H54 (cell line): ENCODE data around the gene SERPINE1.

Source experiments
- DNase-seq: peaks from one replicate; pipeline ENCODE4 v3.0.0; 2011; ENCODE audit warnings: low spot score, mixed read lengths; ENCODE audit not compliant: insufficient read length
- FAIRE-seq: peaks from 3 replicates; lab custom pipeline; 2011; peaks lifted over from hg19 to GRCh38; lab: Jason Lieb, UNC
- POLR2A ChIP-seq: IDR thresholded peaks from 2 replicates; pipeline ENCODE4 v1.6.1; 2011; ENCODE audit warnings: low read depth, mild to moderate bottlenecking, low read length

The SERPINE1 gene

DNA sequence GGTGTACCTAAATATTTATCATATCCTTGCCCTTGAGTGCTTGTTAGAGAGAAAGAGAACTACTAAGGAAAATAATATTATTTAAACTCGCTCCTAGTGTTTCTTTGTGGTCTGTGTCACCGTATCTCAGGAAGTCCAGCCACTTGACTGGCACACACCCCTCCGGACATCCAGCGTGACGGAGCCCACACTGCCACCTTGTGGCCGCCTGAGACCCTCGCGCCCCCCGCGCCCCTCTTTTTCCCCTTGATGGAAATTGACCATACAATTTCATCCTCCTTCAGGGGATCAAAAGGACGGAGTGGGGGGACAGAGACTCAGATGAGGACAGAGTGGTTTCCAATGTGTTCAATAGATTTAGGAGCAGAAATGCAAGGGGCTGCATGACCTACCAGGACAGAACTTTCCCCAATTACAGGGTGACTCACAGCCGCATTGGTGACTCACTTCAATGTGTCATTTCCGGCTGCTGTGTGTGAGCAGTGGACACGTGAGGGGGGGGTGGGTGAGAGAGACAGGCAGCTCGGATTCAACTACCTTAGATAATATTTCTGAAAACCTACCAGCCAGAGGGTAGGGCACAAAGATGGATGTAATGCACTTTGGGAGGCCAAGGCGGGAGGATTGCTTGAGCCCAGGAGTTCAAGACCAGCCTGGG lies 11.4 kb downstream of the SERPINE1 start:
- peak; percentile 45 for DNase-seq
- no peak for TF ChIP-seq POLR2A
- FAIRE-seq: no peak

DNA sequence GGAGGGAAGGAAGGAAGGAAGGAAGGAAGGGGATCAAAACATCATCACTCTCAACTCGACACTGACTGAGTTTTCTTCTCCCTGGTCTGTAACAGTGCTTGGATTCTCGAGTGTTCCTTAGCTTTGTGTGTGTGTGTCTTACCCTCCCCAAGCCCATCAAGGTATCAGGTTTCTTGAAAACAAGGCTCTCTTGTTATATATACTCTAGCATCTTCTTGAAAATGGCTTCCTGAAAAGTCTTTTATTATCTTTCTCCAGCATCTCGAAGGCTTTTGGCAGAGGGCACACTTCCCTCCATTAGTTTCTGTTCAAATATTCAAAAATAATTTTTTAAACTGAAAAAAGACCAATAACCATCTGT lies 13.4 kb downstream of the SERPINE1 start:
- no peak for TF ChIP-seq POLR2A
- FAIRE-seq (no peak), DNase-seq (no peak)

DNA sequence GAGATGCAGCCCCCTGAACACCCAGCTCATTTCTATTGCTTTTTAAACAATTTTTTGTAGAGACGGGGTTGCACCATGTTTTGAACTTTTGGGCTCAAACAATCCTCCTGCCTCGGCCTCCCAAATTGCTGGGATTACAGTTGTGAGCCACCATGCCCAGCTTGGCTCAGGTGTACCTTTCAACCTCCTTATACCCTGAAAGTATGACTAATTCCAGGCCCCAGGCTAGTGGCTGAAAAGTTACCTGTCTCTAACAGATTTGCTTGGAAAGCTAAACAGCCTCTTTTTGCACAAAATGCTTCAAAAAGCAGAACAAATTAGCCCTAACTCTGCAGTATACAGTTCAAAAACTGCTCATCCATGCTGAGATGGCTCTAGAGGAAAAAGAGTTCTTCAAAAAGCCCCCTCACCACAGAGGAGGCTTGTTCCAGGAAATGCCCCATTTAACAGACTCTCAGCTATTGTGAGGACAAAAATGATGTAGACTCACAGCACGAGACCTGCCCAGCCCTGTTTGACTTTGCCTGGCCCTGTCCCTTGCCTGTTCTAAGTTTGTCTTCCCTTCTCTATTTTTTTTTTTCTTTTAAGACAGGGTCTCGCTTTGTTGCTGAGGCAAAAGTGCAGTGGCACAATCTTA lies 14.0 kb downstream of the SERPINE1 start:
- FAIRE-seq (no peak), DNase-seq (no peak)
- TF ChIP-seq POLR2A: no peak

- no peak for DNase-seq
- TF ChIP-seq POLR2A: no peak
- no peak for FAIRE-seq
Observed at GRCh38 chr7:101151908-101152651, 25.2 kb downstream of the SERPINE1 start.

- FAIRE-seq (no peak), DNase-seq (peak; percentile 93)
- TF ChIP-seq POLR2A: peak; percentile 68
Observed at GRCh38 chr7:101153969-101154692, 27.2 kb downstream of the SERPINE1 start, which contains the start of gene AP1S1. Gene AP1S1, plus strand, starts transcription at chr7:101154476. Its CDS starts 39 bp downstream, at chr7:101154515.

DNA sequence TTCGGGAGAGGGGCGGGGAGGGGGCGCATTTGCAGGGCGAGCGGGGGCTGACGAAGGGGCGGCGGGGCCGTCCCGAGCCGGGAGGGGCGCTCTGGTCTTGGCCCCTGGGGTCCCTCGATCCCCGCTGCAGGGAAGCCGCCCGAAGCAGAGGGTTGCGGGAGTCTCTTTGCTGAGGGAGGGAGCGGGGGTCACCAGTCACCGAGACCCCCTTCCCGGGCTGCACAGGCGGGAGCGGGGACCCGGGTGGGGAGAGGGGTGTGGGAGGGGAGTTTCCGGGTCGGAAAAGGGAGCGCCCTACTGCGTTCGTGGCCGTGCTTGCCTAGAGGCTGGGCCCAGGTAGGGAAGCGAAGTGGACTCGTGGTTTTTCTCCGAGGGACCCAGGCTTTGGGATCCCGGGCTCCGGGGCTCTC lies 27.8 kb downstream of the SERPINE1 start:
- DNase-seq (no peak), FAIRE-seq (no peak)
- TF ChIP-seq POLR2A: no peak

DNA sequence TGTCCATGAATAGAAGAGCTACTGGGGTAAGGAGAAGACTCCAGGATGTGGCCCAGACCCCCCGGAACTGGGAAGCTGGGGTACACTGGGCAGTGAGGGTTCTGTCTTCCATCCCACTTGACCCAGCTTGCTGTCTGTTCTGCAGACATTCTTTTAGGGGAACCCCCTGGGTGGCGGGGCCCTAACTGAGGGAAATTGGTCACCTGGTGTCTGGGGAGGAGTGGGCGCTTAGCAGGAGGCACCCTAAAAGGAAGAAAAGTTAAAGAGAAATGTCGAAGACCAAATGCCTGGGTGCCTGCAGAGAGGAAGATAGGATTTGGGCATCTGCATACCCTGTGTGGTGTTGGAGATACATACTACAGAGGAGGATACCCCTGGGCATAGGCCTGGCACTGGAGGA lies 28.4 kb downstream of the SERPINE1 start:
- FAIRE-seq (no peak), DNase-seq (no peak)
- TF ChIP-seq POLR2A: no peak

- TF ChIP-seq POLR2A: no peak
- no peak for DNase-seq
- no peak for FAIRE-seq
Observed at GRCh38 chr7:101156277-101156676, 29.4 kb downstream of the SERPINE1 start.

- FAIRE-seq (no peak), DNase-seq (no peak)
- TF ChIP-seq POLR2A: no peak
Observed at GRCh38 chr7:101156866-101157589, 30.1 kb downstream of the SERPINE1 start.

GRCh38 chr7:101159696-101160674 lies 33.1 kb downstream of the SERPINE1 start:
- FAIRE-seq (no peak), DNase-seq (peak; percentile 89)
- no peak for TF ChIP-seq POLR2A

DNA sequence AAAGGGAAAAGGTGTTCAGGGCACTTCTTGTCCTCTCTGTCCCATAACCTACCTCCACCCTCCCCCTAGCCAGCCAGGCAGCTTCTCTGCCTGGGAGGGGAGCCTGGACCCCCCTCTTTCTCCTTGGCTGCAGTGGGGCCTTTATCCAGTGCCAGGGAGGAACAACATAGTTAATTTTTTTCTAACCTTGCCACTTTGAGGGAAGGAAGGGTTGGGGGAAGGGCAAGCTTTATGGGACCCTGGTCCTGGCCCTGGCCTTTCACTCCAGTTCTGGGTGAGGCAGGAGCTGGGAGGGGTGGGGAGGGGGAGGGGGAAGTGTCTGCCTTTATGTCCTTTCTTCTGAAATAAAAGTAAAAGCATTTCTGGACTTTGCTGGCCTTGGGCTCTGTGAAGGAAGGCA lies 34.0 kb downstream of the SERPINE1 start:
- TF ChIP-seq POLR2A: no peak
- no peak for FAIRE-seq
- no peak for DNase-seq
